Measurements from ENCODE around the gene RELB.

DNA sequence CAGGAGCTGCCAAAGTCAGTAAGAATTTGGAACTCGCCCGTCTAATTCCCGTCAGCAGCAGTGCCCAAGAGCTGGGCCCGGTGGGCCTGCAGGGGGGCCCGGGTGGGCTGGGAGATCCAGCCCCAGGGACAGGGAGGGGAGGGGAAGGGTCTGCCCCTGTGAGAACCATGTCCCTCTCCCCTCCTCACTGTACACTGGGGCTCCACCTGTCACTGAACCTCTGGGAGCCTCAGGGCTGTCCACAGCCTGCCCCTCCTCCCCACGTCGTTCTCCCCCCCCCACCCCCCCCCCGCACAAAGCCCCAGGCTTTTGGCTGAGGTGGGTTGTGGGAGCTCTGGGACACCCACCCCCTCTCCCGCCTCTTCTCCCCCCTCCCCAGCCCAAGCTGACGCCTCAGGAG is 66.8 kb downstream of the RELB start:
- TF ChIP-seq, protein P1, sequence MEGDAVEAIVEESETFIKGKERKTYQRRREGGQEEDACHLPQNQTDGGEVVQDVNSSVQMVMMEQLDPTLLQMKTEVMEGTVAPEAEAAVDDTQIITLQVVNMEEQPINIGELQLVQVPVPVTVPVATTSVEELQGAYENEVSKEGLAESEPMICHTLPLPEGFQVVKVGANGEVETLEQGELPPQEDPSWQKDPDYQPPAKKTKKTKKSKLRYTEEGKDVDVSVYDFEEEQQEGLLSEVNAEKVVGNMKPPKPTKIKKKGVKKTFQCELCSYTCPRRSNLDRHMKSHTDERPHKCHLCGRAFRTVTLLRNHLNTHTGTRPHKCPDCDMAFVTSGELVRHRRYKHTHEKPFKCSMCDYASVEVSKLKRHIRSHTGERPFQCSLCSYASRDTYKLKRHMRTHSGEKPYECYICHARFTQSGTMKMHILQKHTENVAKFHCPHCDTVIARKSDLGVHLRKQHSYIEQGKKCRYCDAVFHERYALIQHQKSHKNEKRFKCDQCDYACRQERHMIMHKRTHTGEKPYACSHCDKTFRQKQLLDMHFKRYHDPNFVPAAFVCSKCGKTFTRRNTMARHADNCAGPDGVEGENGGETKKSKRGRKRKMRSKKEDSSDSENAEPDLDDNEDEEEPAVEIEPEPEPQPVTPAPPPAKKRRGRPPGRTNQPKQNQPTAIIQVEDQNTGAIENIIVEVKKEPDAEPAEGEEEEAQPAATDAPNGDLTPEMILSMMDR (IDR thresholded peaks at IDR 0.05; ENCODE audit: insufficient read depth, low read length, poor library complexity, severe bottlenecking), result no peak
- no peak for TF ChIP-seq EZH2phosphoT487 (conservative IDR thresholded peaks at IDR 0.05; ENCODE audit: low read length)
